Measurements from ENCODE around the gene CNNM3.

DNA sequence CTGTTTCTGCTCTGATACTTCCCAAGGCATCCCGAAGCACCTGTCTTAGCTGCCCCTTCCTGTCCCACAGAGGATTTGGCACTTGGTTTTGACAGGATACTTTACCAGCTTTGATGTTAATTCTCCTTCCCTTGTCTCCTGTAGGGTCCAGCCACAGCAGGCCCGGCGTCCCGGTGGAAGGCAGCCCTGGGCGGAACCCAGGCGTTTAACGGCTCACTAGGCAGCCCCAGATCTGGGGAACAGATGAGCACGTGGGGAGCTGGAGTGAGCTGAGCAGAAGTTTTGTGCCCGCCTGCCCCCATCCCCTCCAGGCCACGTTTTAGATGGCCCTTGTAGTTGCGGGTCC is 16.3 kb downstream of the CNNM3 start:
- no peak for TF ChIP-seq POLR2A (IDR thresholded peaks at IDR 0.05)
- no peak for TF ChIP-seq CTCF (IDR thresholded peaks at IDR 0.05)
- no peak for TF ChIP-seq POLR2AphosphoS5 (IDR thresholded peaks at IDR 0.05)
- no peak for TF ChIP-seq EP300 (IDR thresholded peaks at IDR 0.05)

Data from suprapubic skin (tissue), 4 donors.